ENCODE results near the gene RNGTT.

RNGTT gene

DNA sequence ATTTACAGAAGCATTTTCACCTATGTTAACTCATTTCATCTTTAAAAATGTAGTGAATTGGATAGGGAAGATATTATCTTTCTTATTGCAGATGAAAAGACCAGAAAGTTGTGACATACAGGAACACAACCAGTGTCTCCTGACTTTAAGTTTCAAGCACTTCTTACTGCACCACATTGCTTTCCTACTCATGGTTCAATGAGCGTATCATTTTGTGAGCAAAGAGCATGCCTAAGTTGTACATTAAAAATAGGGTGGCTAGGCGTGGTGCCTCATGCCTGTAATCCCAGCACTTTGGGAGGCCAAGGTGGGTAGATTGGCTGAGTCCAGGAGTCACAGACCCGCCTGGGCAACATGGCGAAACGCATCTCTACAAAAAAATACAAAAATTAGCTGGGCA lies 21.2 kb upstream of the RNGTT start:
- POLR2A ChIA-PET: interaction anchor here (3.8 kb wide), 1 partner anchor 96 kb away, joined by 39 read pairs; the partner anchor contains the start of gene PNRC1
- no peak overlapping the region for H3K27ac ChIP-seq (ENCODE audit: extremely low read depth, low read depth, low read length)

GRCh38 chr6:88984152-88984551 lies 20.7 kb upstream of the RNGTT start:
- TF ChIP-seq ZNF626 (tag by site-specific recombination; IDR thresholded peaks at IDR 0.05): no peak
- Histone ChIP-seq H3K36me3 (ENCODE audit: control insufficient read depth in 2 of 2, insufficient read depth in 1 of 2, low read length in 2 of 2) (no peaks in the 10 kb centered on the region), H3K27ac (ENCODE audit: extremely low read depth, low read depth, low read length) (no peak overlapping the region), H3K4me1 (ENCODE audit: control insufficient read depth, insufficient read depth, low read length) (no peaks in the 10 kb centered on the region), H3K4me3 (ENCODE audit: low read depth, low read length) (no peak overlapping the region), H3K9me3 (ENCODE audit: control insufficient read depth, insufficient read depth, low read depth, low read length) (no peaks in the 10 kb centered on the region)
- POLR2A ChIA-PET: interaction anchor here (0.8 to 3.8 kb wide), 2 partner anchors 96 to 133 kb away, joined by 3 to 39 read pairs; partner anchors contain the start of gene PNRC1
- CTCF ChIA-PET: interaction anchor here (0.5 to 4.4 kb wide), 32 partner anchors 8 to 629 kb away, joined by 3 to 108 read pairs (median 6); partner anchors contain the start of genes PM20D2, PNRC1, RNGTT and SRSF12

More for the DNA sequence above, 21.2 kb upstream of the RNGTT start:
- TF ChIP-seq ZSCAN23 (tag by site-specific recombination; IDR thresholded peaks at IDR 0.05) (no peak), ZNF211 (tag by site-specific recombination; IDR thresholded peaks at IDR 0.05; ENCODE audit: low read depth) (no peak), OSR2 (tag by site-specific recombination; IDR thresholded peaks at IDR 0.05) (no peak), ZNF155 (tag by site-specific recombination; IDR thresholded peaks at IDR 0.05) (no peak), ZNF248 (tag by site-specific recombination; IDR thresholded peaks at IDR 0.05) (no peak), ZNF292 (tag by site-specific recombination; IDR thresholded peaks at IDR 0.05; ENCODE audit: borderline replicate concordance, low read depth) (no peak), ZNF391 (tag by site-specific recombination; IDR thresholded peaks at IDR 0.05; ENCODE audit: borderline replicate concordance, low read depth) (no peak), ZNF610 (tag by site-specific recombination; IDR thresholded peaks at IDR 0.05; ENCODE audit: borderline replicate concordance) (no peak), ZBTB48 (tag by site-specific recombination; IDR thresholded peaks at IDR 0.05) (no peak), ZFP69B (tag by site-specific recombination; IDR thresholded peaks at IDR 0.05) (no peak), ZNF747 (tag by site-specific recombination; IDR thresholded peaks at IDR 0.05) (no peak), KLF17 (tag by site-specific recombination; IDR thresholded peaks at IDR 0.05) (no peak), ZNF501 (tag by site-specific recombination; IDR thresholded peaks at IDR 0.05) (no peak), ZNF514 (tag by site-specific recombination; IDR thresholded peaks at IDR 0.05) (no peak), BCL11B (tag by site-specific recombination; IDR thresholded peaks at IDR 0.05; ENCODE audit: low read depth) (no peak)
- TF ChIP-seq, protein P1, sequence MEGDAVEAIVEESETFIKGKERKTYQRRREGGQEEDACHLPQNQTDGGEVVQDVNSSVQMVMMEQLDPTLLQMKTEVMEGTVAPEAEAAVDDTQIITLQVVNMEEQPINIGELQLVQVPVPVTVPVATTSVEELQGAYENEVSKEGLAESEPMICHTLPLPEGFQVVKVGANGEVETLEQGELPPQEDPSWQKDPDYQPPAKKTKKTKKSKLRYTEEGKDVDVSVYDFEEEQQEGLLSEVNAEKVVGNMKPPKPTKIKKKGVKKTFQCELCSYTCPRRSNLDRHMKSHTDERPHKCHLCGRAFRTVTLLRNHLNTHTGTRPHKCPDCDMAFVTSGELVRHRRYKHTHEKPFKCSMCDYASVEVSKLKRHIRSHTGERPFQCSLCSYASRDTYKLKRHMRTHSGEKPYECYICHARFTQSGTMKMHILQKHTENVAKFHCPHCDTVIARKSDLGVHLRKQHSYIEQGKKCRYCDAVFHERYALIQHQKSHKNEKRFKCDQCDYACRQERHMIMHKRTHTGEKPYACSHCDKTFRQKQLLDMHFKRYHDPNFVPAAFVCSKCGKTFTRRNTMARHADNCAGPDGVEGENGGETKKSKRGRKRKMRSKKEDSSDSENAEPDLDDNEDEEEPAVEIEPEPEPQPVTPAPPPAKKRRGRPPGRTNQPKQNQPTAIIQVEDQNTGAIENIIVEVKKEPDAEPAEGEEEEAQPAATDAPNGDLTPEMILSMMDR (tag by site-specific recombination; IDR thresholded peaks at IDR 0.05): no peak
- TF ChIP-seq, protein P2, sequence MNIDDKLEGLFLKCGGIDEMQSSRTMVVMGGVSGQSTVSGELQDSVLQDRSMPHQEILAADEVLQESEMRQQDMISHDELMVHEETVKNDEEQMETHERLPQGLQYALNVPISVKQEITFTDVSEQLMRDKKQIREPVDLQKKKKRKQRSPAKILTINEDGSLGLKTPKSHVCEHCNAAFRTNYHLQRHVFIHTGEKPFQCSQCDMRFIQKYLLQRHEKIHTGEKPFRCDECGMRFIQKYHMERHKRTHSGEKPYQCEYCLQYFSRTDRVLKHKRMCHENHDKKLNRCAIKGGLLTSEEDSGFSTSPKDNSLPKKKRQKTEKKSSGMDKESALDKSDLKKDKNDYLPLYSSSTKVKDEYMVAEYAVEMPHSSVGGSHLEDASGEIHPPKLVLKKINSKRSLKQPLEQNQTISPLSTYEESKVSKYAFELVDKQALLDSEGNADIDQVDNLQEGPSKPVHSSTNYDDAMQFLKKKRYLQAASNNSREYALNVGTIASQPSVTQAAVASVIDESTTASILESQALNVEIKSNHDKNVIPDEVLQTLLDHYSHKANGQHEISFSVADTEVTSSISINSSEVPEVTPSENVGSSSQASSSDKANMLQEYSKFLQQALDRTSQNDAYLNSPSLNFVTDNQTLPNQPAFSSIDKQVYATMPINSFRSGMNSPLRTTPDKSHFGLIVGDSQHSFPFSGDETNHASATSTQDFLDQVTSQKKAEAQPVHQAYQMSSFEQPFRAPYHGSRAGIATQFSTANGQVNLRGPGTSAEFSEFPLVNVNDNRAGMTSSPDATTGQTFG (tag by site-specific recombination; IDR thresholded peaks at IDR 0.05; ENCODE audit: borderline replicate concordance): no peak
- CTCF ChIA-PET: interaction anchor here (0.6 to 4.4 kb wide), 17 partner anchors 8 to 625 kb away, joined by 3 to 108 read pairs (median 6); partner anchors contain the start of genes RNGTT and SRSF12
- Histone ChIP-seq H3K9me3 (ENCODE audit: control insufficient read depth, insufficient read depth, low read depth, low read length) (no peaks in the 10 kb centered on the region), H3K4me3 (ENCODE audit: low read depth, low read length) (no peak overlapping the region), H3K4me1 (ENCODE audit: control insufficient read depth, insufficient read depth, low read length) (no peaks in the 10 kb centered on the region), H3K36me3 (ENCODE audit: control insufficient read depth in 2 of 2, insufficient read depth in 1 of 2, low read length in 2 of 2) (no peaks in the 10 kb centered on the region)

All from HEK293 (cell line).